MM.1S (cell line): Measurements from ENCODE around the gene TMEM44.

Source experiments
- DNase-seq: peaks from one replicate; pipeline ENCODE4 v3.0.0-alpha.2; 2015
- H2AFZ ChIP-seq: fragments of 300-600 bp; sonication (generic); 2 replicates; pipeline ENCODE4 v1.6.0; 2016; ENCODE audit warnings: antibody characterized with exemption, low read length
- H3F3A ChIP-seq: fragments of 300-600 bp; sonication (generic); 2 replicates; pipeline ENCODE4 v1.6.1; 2016; ENCODE audit warnings: mild to moderate bottlenecking, antibody characterized with exemption, low read length, moderate library complexity, mixed read lengths; ENCODE audit not compliant: insufficient read depth
- H3K27ac ChIP-seq: fragments of 300-600 bp; sonication (generic); 2 replicates; pipeline ENCODE4 v1.5.1; 2016; ENCODE audit warnings: mild to moderate bottlenecking, low read length
- H3K27me3 ChIP-seq: fragments of 300-600 bp; sonication (generic); replicated peaks from 2 replicates; pipeline ENCODE4 v1.6.0; 2016; ENCODE audit warnings: low read length; ENCODE audit not compliant: insufficient read depth
- H3K36me3 ChIP-seq: fragments of 300-600 bp; sonication (generic); replicated peaks from 2 replicates; pipeline ENCODE4 v1.6.1; 2016; ENCODE audit warnings: mild to moderate bottlenecking, low read length, mixed read lengths; ENCODE audit not compliant: insufficient read depth
- H3K4me1 ChIP-seq: fragments of 300-600 bp; sonication (generic); 2 replicates; pipeline ENCODE4 v1.6.1; 2016; ENCODE audit warnings: low read length, mixed read lengths
- H3K4me2 ChIP-seq: fragments of 300-600 bp; sonication (generic); 2 replicates; pipeline ENCODE4 v1.6.0; 2016; ENCODE audit warnings: low read depth, low read length
- H3K4me3 ChIP-seq: fragments of 300-600 bp; sonication (generic); 2 replicates; pipeline ENCODE4 v1.5.1; 2016; ENCODE audit warnings: low read length, mixed read lengths
- H3K79me2 ChIP-seq: fragments of 300-600 bp; sonication (generic); 2 replicates; pipeline ENCODE4 v1.6.1; 2016; ENCODE audit warnings: mixed run types, low read length, mixed read lengths
- H3K9ac ChIP-seq: fragments of 300-600 bp; sonication (generic); 2 replicates; pipeline ENCODE4 v1.6.1; 2016; ENCODE audit warnings: low read length, mixed read lengths
- H3K9me2 ChIP-seq: fragments of 300-600 bp; sonication (generic); replicated peaks from 2 replicates; pipeline ENCODE4 v1.6.1; 2016; ENCODE audit warnings: mild to moderate bottlenecking, low read length, mixed read lengths; ENCODE audit not compliant: insufficient read depth
- H3K9me3 ChIP-seq: fragments of 300-600 bp; sonication (generic); replicated peaks from 2 replicates; pipeline ENCODE4 v1.6.1; 2016; ENCODE audit warnings: mild to moderate bottlenecking, low read length, mixed read lengths; ENCODE audit not compliant: insufficient read depth
- H4K20me1 ChIP-seq: fragments of 300-600 bp; sonication (generic); 2 replicates; pipeline ENCODE4 v1.6.1; 2016; ENCODE audit warnings: mild to moderate bottlenecking, low read length, moderate library complexity, mixed read lengths; ENCODE audit not compliant: insufficient read depth
- EZH2 ChIP-seq: fragments of 300-600 bp; sonication (generic); optimal IDR thresholded peaks from 2 replicates; pipeline ENCODE3; 2017; ENCODE audit warnings: low read depth, mild to moderate bottlenecking, antibody characterized with exemption, low read length, mixed read lengths
- EZH2phosphoT487 ChIP-seq: fragments of 300-600 bp; sonication (generic); IDR thresholded peaks from 2 replicates; pipeline ENCODE4 v1.6.1; 2018; ENCODE audit warnings: antibody characterized with exemption, low read length
- TF ChIP-seq, protein P1 (sequence below): fragments of 300-600 bp; sonication (generic); IDR thresholded peaks from 2 replicates; pipeline ENCODE4 v1.5.1; 2016; ENCODE audit warnings: antibody characterized with exemption, low read length, mixed read lengths

The TMEM44 gene

GRCh38 chr3:194609601-194610000 is 23.6 kb downstream of the TMEM44 start:
- no peak for TF ChIP-seq EZH2
- TF ChIP-seq, protein P1, sequence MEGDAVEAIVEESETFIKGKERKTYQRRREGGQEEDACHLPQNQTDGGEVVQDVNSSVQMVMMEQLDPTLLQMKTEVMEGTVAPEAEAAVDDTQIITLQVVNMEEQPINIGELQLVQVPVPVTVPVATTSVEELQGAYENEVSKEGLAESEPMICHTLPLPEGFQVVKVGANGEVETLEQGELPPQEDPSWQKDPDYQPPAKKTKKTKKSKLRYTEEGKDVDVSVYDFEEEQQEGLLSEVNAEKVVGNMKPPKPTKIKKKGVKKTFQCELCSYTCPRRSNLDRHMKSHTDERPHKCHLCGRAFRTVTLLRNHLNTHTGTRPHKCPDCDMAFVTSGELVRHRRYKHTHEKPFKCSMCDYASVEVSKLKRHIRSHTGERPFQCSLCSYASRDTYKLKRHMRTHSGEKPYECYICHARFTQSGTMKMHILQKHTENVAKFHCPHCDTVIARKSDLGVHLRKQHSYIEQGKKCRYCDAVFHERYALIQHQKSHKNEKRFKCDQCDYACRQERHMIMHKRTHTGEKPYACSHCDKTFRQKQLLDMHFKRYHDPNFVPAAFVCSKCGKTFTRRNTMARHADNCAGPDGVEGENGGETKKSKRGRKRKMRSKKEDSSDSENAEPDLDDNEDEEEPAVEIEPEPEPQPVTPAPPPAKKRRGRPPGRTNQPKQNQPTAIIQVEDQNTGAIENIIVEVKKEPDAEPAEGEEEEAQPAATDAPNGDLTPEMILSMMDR: no peak
- no peak for TF ChIP-seq EZH2phosphoT487
- no peak for DNase-seq
- Histone ChIP-seq H3K27ac (no peak overlapping the region), H2AFZ (no peak overlapping the region), H3K9ac (no peak overlapping the region), H3K9me2 (no peaks in the 10 kb centered on the region), H3K4me3 (no peak overlapping the region), H3F3A (no peaks in the 10 kb centered on the region), H3K4me2 (no peak overlapping the region), H3K36me3 (no peaks in the 10 kb centered on the region), H3K9me3 (no peaks in the 10 kb centered on the region), H3K79me2 (no peaks in the 10 kb centered on the region), H4K20me1 (no peaks in the 10 kb centered on the region), H3K27me3 (no peaks in the 10 kb centered on the region), H3K4me1 (no peaks in the 10 kb centered on the region)

DNA sequence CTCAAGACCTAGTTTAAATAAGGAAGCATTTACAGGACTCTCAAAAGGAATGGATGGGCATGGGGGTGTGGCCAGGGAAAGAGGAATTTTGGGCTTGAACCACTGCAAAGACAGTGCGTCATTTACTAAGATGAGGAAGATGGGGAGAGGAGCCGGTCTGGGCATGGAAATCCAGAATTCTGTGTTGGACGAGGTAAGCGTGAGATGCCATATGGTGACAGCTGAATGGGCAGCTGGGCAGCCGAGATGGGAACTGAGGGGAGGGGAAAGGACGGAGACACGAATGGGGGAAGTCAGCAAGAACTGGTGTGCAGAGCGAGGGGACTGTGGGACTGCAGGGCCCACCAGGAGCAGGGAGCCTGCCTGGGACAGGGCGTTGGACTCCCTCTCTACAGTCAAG is 24.2 kb downstream of the TMEM44 start:
- DNase-seq: no peak
- H3K27ac ChIP-seq: no peak overlapping the region
- no peak overlapping the region for H3K4me2 ChIP-seq
- H3K9me3 ChIP-seq: no peaks in the 10 kb centered on the region
- H4K20me1 ChIP-seq: no peaks in the 10 kb centered on the region
- H2AFZ ChIP-seq: no peak overlapping the region
- no peak overlapping the region for H3K9ac ChIP-seq
- H3K9me2 ChIP-seq: no peaks in the 10 kb centered on the region
- no peaks in the 10 kb centered on the region for H3K36me3 ChIP-seq
- H3K79me2 ChIP-seq: no peaks in the 10 kb centered on the region
- TF ChIP-seq EZH2phosphoT487 (no peak), EZH2 (no peak)
- TF ChIP-seq, protein P1: no peak
- H3K4me3 ChIP-seq: no peak overlapping the region
- H3F3A ChIP-seq: no peaks in the 10 kb centered on the region
- H3K27me3 ChIP-seq: no peaks in the 10 kb centered on the region
- no peaks in the 10 kb centered on the region for H3K4me1 ChIP-seq

GRCh38 chr3:194607592-194608389 is 25.4 kb downstream of the TMEM44 start:
- Histone ChIP-seq H2AFZ (no peak overlapping the region), H3K4me3 (no peak overlapping the region), H4K20me1 (no peaks in the 10 kb centered on the region), H3K4me1 (no peaks in the 10 kb centered on the region), H3K9ac (no peak overlapping the region), H3K79me2 (no peaks in the 10 kb centered on the region), H3K36me3 (no peaks in the 10 kb centered on the region), H3F3A (no peaks in the 10 kb centered on the region), H3K9me2 (no peaks in the 10 kb centered on the region), H3K9me3 (no peaks in the 10 kb centered on the region), H3K4me2 (no peak overlapping the region), H3K27me3 (no peaks in the 10 kb centered on the region), H3K27ac (no peak overlapping the region)
- DNase-seq: no peak
- no peak for TF ChIP-seq EZH2phosphoT487
- TF ChIP-seq, protein P1: no peak
- TF ChIP-seq EZH2: no peak
